NCI-H2227 (cell line): ENCODE measurements around the gene FFAR3.
"Not testable (repeated sequence)": the region's sequence is repeated elsewhere in the genome, so short reads cannot be mapped to it uniquely, and the experiment has no call there.

Experiments
- DNase-seq: peaks from one replicate; lab custom pipeline; 2025; ENCODE audit not compliant: unreplicated experiment; lab: John Stamatoyannopoulos, UW

FFAR3 gene

GRCh38 chr19:35349614-35350521 is 8.4 kb upstream of the FFAR3 start:
- no peak for DNase-seq

- no peak for DNase-seq
These were observed 7.7 kb upstream of the FFAR3 start for GRCh38 chr19:35350591-35350990.

GRCh38 chr19:35351411-35352176 is 6.7 kb upstream of the FFAR3 start:
- DNase-seq, result no peak

- DNase-seq, result no peak
These were observed 6.1 kb upstream of the FFAR3 start for GRCh38 chr19:35352177-35352447.

- peak; percentile 97 for DNase-seq
These were observed 5.6 kb upstream of the FFAR3 start for GRCh38 chr19:35352448-35353304.

- DNase-seq, result no peak
These were observed 4.6 kb upstream of the FFAR3 start for GRCh38 chr19:35353635-35354034.

- no peak for DNase-seq
These were observed 3.4 kb upstream of the FFAR3 start for GRCh38 chr19:35354898-35355297.

GRCh38 chr19:35355791-35356460 is 2.3 kb upstream of the FFAR3 start:
- no peak for DNase-seq

- DNase-seq, result not testable (repeated sequence)
These were observed 574 bp downstream of the FFAR3 start for GRCh38 chr19:35358834-35359233.

GRCh38 chr19:35359395-35359794 is 1.1 kb downstream of the FFAR3 start:
- not testable (repeated sequence) for DNase-seq

GRCh38 chr19:35360081-35360480 is 1.8 kb downstream of the FFAR3 start:
- DNase-seq, result not testable (repeated sequence)

- DNase-seq, result no peak
These were observed 2.7 kb downstream of the FFAR3 start for GRCh38 chr19:35360880-35361420.

GRCh38 chr19:35362261-35363000 is 4.2 kb downstream of the FFAR3 start:
- DNase-seq, result no peak

GRCh38 chr19:35363001-35363590 is 4.8 kb downstream of the FFAR3 start:
- DNase-seq, result no peak

GRCh38 chr19:35363711-35364425 is 5.6 kb downstream of the FFAR3 start:
- DNase-seq, result no peak

GRCh38 chr19:35365303-35365702 is 7.0 kb downstream of the FFAR3 start:
- no peak for DNase-seq

GRCh38 chr19:35368378-35368777 is 10.1 kb downstream of the FFAR3 start:
- no peak for DNase-seq

- no peak for DNase-seq
These were observed 11.3 kb downstream of the FFAR3 start for GRCh38 chr19:35369522-35369921.

- DNase-seq, result no peak
These were observed 12.5 kb downstream of the FFAR3 start, which contains the start of gene GPR42 for GRCh38 chr19:35370722-35371121. GPR42 (plus strand) TSS chr19:35371068; CDS start chr19:35371360, 292 bp downstream.
